ENCODE measurements around the gene NXN.

Gene NXN

DNA sequence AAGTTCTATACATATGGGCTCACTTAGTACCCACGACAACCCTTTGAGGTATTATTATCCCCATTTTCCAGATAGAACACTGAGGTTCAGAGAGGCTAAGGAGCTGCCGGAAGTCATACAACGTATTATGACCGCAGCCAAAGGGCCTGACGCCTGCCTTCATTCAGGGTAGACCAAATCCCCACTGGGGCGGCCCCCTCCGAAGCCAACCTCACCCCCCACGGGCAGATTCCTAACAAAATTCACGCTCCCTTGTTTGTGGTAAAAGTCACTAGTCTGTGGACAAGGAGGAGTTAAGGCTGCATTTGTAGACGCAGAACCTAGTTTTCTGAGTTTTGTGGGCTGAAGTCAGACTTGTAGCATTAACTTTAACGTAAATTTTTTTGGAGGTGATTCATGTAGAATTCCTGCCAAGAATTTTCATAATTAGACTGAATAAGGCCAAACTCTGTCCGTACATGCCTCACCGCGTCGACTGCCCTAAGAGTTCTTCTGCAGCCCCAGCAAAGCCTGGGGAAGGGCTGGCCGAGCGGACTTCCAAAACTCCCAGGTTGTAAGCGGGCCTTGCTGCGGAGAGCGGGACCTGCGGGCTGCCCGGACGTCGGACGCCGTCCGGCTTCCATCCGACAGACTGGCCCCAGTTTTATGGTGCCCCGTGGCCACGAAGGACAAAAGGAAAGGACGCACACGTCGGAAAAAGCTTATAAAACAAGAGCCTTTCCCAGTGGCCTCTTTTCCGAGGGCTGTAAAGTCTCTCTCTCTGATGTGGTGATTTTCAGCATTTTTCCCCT is 75.7 kb downstream of the NXN start:
- no peak for DNase-seq (ENCODE audit: low read depth, low spot score)

DNA sequence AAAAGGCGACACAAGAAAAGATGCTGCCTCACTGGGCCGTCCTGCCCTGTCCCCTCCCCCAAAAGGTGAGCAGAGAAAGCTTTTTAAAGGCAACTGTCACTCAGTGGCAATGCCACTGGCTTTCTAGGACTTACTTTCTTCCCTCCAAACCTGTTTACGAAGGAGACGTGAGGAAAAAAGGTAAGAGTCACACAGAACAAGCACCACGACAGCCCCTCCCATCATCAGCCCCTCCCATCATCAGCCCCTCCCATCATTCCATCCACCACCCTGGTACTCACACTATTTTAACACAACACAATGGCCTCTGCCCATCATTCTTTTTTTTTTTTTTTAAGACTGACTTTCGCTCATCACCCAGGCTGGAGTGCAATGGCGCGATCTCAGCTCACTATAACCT is 77.1 kb downstream of the NXN start:
- no peak for DNase-seq (ENCODE audit: low read depth, low spot score)
- H3K4me3 ChIP-seq (ENCODE audit: low read length) = no peak overlapping the region

More for the DNA sequence above, 75.7 kb downstream of the NXN start:
- no peak overlapping the region for H3K4me3 ChIP-seq (ENCODE audit: low read length)

GRCh38 chr17:901964-902363 is 77.6 kb downstream of the NXN start:
- no peak for DNase-seq (ENCODE audit: low read depth, low spot score)

DNA sequence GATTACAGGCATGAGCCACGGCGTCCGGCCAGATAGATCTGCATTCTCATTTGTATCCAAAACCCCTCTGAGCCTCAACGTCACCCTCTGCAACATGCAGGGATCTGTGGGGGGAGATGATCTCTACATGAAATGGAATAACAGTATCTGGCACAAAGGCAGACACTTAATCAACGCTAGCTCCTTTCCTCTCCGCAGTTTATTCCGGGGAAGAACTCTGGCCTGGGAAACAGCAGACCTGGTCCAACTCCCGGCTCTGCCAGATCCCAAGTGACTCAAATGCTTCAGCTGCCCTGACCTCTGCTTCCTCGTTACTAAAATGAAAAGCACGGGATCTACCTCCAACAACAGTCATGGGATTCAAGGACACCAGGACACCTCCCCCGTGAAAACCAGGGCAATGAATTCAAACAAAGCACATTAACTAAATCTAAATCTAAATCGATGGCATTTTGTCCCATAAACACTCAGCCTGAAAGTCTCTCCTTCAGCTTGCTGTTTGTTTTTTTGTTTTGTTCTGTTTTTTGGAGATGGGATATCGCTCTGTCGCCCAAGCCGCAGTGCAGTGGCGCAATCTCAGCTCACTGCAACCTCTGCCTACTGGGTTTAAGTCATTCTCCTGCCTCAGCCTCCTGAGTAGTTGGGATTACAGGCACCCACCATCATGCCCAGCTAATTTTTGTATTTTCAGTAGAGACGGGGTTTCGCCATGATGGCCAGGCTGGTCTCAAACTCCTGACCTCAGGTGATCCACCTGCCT is 78.2 kb downstream of the NXN start:
- H3K4me3 ChIP-seq (ENCODE audit: low read length) = no peak overlapping the region
- DNase-seq (ENCODE audit: low read depth, low spot score) = no peak

More at GRCh38 chr17:901964-902363, 77.6 kb downstream of the NXN start:
- H3K4me3 ChIP-seq (ENCODE audit: low read length) = no peak overlapping the region

GRCh38 chr17:900336-900934 is 79.1 kb downstream of the NXN start:
- H3K4me3 ChIP-seq (ENCODE audit: low read length) = no peak overlapping the region
- DNase-seq (ENCODE audit: low read depth, low spot score) = no peak

DNA sequence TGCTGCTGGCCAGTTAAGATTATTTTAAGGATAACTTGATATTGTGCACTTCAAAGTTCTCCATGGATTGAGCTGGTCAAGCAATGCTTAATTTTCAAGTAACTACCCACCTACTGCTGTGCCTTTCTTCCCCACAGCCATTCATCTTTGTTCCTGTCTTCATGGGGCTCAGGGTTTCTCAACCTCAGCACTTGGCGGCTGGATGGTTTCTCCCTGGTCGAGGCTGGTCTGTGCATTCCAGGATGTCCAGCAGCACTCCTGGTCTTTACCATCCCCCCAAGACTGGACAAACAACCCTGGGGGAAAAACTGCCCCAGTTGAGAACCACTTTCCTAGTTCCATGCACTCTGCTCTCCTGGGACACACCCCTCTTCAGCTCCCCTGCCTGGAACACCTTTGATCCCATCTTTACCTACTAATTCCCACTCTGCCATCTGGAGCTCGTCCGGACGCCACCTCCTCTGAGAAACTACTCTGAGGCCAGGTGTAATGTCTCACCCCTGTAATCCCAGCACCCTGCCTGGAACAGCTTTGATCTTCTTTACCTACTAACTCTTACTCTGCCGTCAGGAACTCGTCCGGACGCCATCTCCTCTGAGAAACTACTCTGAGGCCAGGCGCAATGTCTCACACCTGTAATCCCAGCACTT is 81.5 kb downstream of the NXN start:
- H3K4me3 ChIP-seq (ENCODE audit: low read length) = no peak overlapping the region
- DNase-seq (ENCODE audit: low read depth, low spot score) = no peak

- DNase-seq (ENCODE audit: low read depth, low spot score) = no peak
- H3K4me3 ChIP-seq (ENCODE audit: low read length) = no peak overlapping the region
These were observed 82.5 kb downstream of the NXN start for GRCh38 chr17:896953-897661.

GRCh38 chr17:896454-896853 is 83.1 kb downstream of the NXN start:
- no peak overlapping the region for H3K4me3 ChIP-seq (ENCODE audit: low read length)
- DNase-seq (ENCODE audit: low read depth, low spot score) = no peak

DNA sequence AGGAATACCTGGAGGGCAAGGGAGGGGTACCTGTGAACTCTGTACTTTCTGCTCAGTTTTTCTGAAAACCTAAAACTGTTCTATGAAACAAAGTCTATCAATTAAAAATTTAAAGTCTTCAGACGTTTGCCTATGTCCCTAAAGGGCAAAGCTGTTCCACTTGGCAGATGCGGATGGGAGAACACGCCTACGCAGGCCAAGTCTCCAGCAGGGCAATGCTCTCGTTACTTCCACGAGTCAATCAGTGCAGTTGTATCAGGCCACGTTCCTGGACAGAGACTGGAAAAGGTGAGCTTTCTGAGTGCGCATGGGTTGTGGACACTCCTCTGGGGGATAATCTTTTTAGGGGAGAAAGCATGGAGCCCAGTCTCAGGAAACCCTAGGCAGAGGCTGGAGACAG is 86.6 kb downstream of the NXN start:
- DNase-seq (ENCODE audit: low read depth, low spot score) = no peak
- H3K4me3 ChIP-seq (ENCODE audit: low read length) = no peak overlapping the region

DNA sequence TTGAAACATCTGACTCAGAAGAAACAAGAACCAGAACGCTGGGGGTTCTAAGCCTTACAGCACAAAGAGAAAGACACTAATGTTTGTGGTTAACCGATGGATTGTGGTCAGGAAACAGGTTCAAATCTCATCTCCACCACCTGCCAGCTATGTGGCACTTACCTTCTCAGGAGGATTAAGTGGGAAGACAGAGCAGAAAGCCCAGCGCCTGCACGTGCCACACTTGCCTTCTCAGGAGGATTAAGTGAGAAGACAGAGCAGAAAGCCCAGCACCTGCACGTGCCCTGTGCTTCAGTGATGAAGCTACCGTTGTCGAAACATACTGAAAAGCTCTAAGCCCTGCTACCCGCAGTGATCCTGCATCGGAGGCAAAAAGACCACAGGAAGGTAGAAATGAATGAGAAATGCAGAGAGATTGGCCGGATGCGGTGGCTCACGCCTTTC is 90.6 kb downstream of the NXN start:
- no peak overlapping the region for H3K4me3 ChIP-seq (ENCODE audit: low read length)
- peak; percentile 100 for DNase-seq (ENCODE audit: low read depth, low spot score)

GRCh38 chr17:887551-888209 is 91.9 kb downstream of the NXN start:
- no peak overlapping the region for H3K4me3 ChIP-seq (ENCODE audit: low read length)
- no peak for DNase-seq (ENCODE audit: low read depth, low spot score)

DNA sequence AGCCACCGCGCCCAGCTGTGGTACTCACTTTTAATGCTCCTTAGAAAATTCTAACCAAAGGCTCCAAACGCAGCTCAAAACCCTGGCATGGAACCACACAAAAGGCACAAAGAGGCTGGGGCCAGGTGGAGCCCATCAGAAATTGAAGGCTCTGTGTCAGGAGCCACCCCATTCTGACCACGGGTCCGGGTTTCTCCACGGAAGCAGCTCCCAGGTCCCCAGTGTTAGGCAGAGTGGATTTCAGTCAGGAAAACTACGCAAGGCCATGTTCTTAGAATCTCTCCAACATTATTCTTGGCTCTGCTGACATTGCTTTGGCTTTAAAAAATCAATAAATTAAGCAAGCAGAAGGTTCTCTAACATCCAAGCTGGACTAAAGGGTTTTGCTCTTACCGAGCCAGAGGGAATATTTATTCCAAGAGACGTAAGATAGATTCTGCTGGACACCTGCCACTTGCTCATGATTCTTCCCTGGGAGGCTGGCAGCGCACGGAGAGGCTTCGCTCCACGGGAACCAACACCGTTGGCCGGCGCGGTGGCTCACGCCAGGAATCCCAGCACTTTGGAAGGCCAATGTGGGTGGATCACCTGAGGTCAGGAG is 93.5 kb downstream of the NXN start:
- no peak overlapping the region for H3K4me3 ChIP-seq (ENCODE audit: low read length)
- no peak for DNase-seq (ENCODE audit: low read depth, low spot score)

GRCh38 chr17:883586-883962 is 96.0 kb downstream of the NXN start:
- DNase-seq (ENCODE audit: low read depth, low spot score) = no peak
- no peak overlapping the region for H3K4me3 ChIP-seq (ENCODE audit: low read length)

DNA sequence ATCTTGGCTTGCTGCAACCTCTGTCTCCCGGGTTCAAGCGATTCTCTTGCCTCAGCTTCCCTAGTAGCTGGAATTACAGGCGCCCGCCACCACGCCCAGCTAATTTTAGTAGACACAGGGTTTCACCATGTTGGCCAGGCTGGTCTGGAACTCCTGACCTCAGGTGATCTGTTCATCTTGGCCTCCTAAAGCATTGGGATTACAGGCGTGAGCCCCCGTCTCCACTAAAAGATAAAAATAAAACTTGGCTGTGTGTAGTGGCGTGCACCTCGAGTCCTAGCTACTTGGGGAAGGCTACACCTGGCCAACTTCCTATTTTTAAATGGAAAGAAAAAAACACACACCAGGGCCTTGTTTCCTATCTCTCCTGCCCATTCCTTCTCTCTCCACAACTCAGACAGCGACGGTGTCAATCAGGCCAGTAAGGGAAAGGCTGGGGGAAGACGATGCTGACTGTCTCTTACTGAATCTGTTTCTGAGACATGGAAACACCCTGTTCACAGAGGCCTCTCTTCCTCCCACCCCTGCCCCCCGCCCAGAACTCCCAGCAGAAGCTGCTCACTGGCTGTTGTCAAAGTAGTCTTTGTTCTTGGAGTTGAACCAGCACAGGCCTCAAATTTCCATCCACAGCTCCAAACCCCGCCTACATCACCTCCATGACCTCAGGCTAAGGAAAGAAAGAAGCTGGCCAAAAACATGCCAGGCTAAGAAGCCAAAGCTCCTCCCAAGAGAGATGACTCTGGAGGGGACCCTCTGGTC is 96.6 kb downstream of the NXN start:
- DNase-seq (ENCODE audit: low read depth, low spot score) = no peak
- H3K4me3 ChIP-seq (ENCODE audit: low read length) = no peak overlapping the region

DNA sequence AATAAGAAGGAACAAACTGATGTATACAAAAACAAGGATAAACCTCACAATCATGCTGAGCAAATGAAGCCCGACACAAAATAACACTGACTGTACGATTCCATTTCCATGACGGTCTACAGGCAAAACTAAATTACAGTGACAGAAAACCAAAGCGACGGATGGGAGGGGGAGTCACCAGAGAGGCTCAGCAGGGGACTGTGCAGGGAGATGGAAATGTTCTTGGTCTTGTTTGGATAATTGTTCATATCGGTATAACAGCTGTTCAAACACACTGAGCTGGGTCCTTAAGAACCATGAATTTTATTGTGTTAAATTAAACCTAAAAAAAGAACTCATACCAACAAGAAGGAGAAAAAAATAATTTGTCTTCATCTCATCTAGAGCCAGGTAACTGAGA is 97.8 kb downstream of the NXN start:
- H3K4me3 ChIP-seq (ENCODE audit: low read length) = no peak overlapping the region
- DNase-seq (ENCODE audit: low read depth, low spot score) = no peak

- H3K4me3 ChIP-seq (ENCODE audit: low read length) = no peak overlapping the region
- DNase-seq (ENCODE audit: low read depth, low spot score) = no peak
These were observed 98.9 kb downstream of the NXN start for GRCh38 chr17:880443-881269.
